ENCODE measurements around the gene OR6C70.
"Not testable (repeated sequence)": the region's sequence is repeated elsewhere in the genome, so short reads cannot be mapped to it uniquely, and the experiment has no call there.

The OR6C70 gene

DNA sequence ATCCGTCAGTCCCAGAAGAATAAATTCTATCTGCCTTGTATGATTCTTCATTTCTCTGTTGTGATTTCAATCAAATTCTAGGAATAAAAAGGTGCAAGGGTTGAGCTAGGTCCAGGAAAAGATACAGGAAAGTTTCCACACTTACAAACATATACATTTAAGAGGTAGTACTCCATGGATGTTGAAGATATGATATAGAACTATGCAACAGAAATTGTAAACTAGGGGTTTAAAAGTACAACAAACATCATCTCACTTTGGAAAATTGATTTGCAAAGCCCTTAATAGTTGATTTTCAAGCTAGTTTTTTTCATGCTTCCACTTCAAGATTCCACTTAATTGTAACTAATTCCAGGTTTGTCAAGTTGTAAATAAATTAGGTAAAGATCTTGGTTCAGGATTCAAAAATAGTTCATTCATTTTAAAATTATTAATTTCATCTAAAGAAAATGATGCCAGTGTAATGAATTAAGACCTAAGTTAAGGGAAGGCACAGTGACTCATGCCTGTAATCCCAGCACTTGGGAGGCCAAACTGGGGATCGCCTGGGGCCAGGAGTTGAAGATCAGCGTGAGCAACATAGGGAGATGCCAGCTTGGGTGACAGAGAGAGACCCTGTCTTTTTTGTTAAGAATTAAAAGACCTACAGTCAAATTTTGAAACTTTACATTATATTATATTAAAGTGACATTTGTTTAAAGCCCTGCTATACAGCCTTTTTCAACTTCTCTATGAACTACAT, at the start of gene OR6C70:
Gene OR6C70, minus strand, starts transcription at position 51 of the 742 bp plus-strand sequence. Its CDS starts 0 bp downstream, at position 51.
- DNase-seq (ENCODE audit: low read depth): no peak

GRCh38 chr12:55516391-55516790, 46.5 kb upstream of the OR6C70 start:
- no peak for DNase-seq (ENCODE audit: low read depth)

GRCh38 chr12:55515696-55516095, 45.8 kb upstream of the OR6C70 start:
- no peak for DNase-seq (ENCODE audit: low read depth)

GRCh38 chr12:55501601-55502000, 31.7 kb upstream of the OR6C70 start:
- DNase-seq (ENCODE audit: low read depth): no peak

GRCh38 chr12:55499810-55500252, 29.9 kb upstream of the OR6C70 start:
- DNase-seq (ENCODE audit: low read depth): no peak

DNA sequence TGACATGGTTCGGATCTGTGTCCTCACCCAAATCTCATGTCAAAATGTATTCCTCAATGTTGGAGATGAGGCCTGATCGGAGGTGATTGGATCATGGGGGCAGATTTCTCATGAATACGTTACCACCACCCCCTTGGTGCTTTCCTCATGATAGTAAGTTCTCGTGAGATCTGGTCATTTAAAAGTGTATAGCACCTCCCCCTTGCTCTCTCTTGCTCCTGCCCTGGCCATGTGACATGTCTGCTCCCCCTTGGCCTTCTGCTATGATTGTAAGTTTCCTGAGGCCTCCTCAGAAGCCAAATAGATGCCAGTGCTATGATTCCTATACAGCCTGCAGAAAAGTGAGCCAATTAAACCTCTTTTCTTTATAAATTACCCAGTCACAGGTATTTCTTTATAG, 29.3 kb upstream of the OR6C70 start:
- DNase-seq (ENCODE audit: low read depth): no peak

DNA sequence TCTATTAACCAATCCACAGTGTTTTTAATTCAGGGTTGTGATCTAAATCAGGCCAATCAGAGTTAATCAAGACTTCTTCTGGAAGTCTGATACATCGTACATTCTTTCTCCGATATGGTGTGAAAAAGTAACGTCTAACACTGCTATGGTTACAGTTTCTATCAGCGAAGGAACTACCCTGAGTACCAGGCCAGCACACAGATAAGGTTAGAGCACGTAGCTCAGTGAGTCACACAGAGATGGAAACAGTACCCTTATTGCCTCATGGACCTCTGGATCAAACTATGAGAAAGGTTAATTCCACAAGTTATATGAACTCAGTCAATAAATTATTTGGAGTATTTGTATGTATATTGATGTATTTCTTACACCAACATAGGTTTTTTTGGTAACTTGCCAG, 25.6 kb upstream of the OR6C70 start:
- DNase-seq (ENCODE audit: low read depth): no peak

DNA sequence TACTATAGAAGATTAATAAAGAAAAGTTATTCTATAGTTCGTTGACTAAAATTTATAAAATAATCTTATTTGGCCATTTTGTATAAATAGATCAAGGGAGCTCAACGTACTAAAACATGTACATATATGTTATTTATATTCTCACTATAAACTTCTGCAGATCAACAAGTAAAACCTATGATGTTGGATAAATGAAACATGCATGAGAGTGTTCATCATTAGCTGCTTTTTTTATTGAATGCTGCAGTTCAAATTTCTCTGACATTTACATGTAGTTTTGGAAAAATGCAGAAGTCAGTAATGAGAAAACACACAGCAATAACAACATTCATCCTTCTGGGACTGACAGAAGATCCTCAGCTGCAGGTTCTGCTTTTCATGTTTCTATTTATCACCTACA, 22.1 kb upstream of the OR6C70 start, which contains the start of gene OR6C68:
Gene OR6C68, plus strand, starts transcription at position 301 of the 400 bp plus-strand sequence. Its CDS starts 0 bp downstream, at position 301.
- DNase-seq (ENCODE audit: low read depth): no peak

- DNase-seq (ENCODE audit: low read depth): not testable (repeated sequence)
Observed at GRCh38 chr12:55484284-55484683, 14.3 kb upstream of the OR6C70 start.

DNA sequence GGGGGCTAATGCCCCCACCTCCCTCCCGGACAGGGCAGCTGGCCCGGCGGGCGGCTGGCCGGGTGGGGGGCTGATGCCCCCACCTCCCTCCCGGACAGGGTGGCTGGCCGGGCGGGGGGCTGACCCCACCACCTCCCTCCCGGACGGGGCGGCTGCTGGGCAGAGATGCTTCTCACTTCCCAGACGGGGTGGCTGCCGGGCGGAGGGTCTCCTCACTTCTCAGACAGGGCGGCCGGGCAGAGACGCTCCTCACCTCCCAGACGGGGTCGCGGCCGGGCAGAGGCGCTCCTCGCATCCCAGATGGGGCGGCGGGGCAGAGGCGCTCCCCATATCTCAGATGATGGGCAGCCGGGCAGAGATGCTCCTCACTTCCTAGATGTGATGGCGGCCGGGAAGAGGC, 9.2 kb upstream of the OR6C70 start:
- not testable (repeated sequence) for DNase-seq (ENCODE audit: low read depth)

GRCh38 chr12:55472264-55472663, 2.3 kb upstream of the OR6C70 start:
- DNase-seq (ENCODE audit: low read depth): no peak

- no peak for DNase-seq (ENCODE audit: low read depth)
Observed at GRCh38 chr12:55469291-55469690, 647 bp downstream of the OR6C70 start.

GRCh38 chr12:55467836-55468235, 2.1 kb downstream of the OR6C70 start:
- no peak for DNase-seq (ENCODE audit: low read depth)

- not testable (repeated sequence) for DNase-seq (ENCODE audit: low read depth)
Observed at GRCh38 chr12:55464926-55465325, 5.0 kb downstream of the OR6C70 start.

- DNase-seq (ENCODE audit: low read depth): no peak
Observed at GRCh38 chr12:55448825-55449224, 21.1 kb downstream of the OR6C70 start.

- no peak for DNase-seq (ENCODE audit: low read depth)
Observed at GRCh38 chr12:55446326-55446725, 23.6 kb downstream of the OR6C70 start.

- no peak for DNase-seq (ENCODE audit: low read depth)
Observed at GRCh38 chr12:55445357-55445756, 24.6 kb downstream of the OR6C70 start.

DNA sequence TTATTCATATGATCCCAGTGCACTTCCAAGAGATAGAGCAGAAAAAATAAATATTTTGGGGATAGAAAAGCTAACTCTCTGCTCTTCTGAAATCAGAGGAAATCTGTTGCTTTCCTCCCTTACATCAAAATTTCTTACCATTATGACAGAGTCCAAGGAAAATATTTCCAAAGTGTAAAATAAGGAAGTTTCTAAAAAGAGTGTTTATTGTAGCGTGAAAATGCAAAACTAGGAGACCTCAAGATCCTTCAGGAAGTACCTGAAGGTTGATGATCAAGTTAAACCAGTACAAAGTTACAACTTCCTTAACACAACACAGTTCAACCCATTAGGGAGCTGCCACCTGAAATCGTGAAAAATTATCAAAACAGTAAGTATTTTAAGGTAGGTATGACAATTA, 26.2 kb downstream of the OR6C70 start, which contains the start of gene OR6C2:
Gene OR6C2, plus strand, starts transcription at position 301 of the 400 bp plus-strand sequence. CDS start 8,138 bp downstream, outside the sequence.
- no peak for DNase-seq (ENCODE audit: low read depth)

DNA sequence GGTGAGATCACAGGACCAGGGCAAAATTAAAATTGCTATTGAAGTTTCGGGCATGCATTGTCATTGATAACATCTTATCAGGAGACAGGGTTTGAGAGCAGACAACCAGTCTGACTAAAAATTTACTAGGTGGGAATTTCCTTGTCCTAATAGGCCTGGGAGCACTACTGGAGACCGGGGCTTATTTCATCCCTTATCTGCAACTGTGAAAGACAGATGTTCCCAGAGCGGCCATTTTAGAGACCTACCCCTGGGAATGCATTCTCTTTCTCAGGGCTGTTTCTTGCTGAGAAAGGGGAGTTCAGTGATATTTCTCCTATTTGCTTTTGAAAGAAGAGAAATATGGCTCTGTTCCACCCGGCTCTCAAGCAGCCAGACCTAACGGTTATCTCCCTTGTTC, 28.7 kb downstream of the OR6C70 start:
- DNase-seq (ENCODE audit: low read depth): not testable (repeated sequence)

DNA sequence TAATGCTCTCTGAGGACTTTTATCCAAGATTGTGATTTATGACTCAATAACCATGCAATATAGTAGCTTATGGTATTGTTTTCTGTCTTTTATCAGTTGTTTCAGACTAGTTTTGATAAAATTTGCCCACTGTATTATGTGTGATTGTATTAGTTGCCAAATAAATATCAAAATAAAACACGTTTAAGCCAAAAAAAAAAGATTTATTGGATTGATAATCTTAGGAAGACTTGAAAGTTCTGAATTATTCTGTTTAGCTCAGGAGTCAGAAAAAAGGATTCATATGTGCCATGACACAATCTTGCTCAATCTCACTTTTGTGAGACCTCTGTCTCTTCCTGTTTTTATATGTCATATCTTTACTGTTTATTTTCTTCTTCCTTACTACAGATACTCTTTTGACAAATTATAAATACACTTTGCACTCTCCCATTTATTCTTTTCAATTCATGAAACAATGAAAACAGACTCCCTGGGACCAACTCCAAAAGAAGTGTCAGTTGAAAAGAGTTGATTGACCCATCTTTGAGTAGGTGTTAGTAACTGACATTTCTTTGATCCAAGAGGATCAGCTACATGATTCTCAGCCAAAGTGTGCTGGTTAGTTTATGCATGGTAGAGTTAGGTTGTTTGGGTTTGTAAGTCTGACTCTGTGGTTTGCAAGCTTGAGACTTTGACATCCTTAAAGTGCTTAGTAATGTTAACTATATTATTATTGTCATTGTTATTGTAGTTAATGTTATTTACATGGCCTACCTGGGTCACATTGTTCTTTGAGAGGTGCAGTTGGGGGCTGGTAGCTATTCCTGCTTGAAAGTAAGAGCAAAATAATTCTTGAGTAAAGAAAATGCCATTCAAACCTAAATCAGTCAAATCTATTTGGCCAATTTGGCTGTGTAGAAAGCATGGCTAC, 41.4 kb downstream of the OR6C70 start:
- no peak for DNase-seq (ENCODE audit: low read depth)

DNA sequence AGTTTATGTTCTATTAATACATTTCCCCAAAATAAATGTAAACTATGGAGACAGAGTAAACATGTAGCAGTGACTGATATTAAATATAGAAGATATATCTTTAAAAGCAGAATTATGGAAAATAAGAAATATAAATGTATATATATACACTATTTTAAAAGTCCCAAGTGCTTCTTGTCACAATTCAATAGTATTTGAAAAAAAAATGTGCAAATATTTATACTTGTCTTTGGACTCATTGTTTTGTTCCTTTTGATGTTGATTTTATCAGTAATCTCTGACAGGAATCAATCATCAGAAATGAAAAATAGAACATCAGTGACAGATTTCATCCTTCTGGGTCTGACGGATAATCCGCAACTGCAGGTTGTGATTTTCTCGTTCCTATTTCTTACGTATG, 44.0 kb downstream of the OR6C70 start, which contains the start of gene OR6C76:
Gene OR6C76, plus strand, starts transcription at position 301 of the 400 bp plus-strand sequence. Its CDS starts 0 bp downstream, at position 301.
- no peak for DNase-seq (ENCODE audit: low read depth)

- no peak for DNase-seq (ENCODE audit: low read depth)
Observed at GRCh38 chr12:55420307-55420962, 49.5 kb downstream of the OR6C70 start.
